HEK293 (cell line): ENCODE measurements around the gene RIPPLY2.

Experiments
- CTCF ChIA-PET: fragments of 350-600 bp; formaldehyde crosslinking; extraction: SDS; loops from one replicate; lab custom pipeline; 2021; ENCODE audit warnings: antibody characterized with exemption; lab: Yijun Ruan, JAX
- POLR2A ChIA-PET: fragments of 300-600 bp; formaldehyde crosslinking; extraction: SDS; loops from one replicate; lab custom pipeline; 2020; ENCODE audit warnings: antibody characterized with exemption, inconsistent platforms; lab: Yijun Ruan, JAX
- H3K27ac ChIP-seq: fragments of 200-500 bp; sonication (Bioruptor generic); 2 replicates; pipeline ENCODE4 v1.5.1; 2014; ENCODE audit warnings: low read depth, low read length, control low read depth, inconsistent platforms; ENCODE audit errors: extremely low read depth
- H3K36me3 ChIP-seq, 2 experiments: fragments of 200-500 bp in 1 of 2; sonication (Bioruptor generic) in 1 of 2; 1 replicate in 1 of 2; 2 replicates in 1 of 2; pipeline ENCODE4 v1.5.1; 2014 to 2017; ENCODE audit warnings: inconsistent platforms in 2 of 2, low read length in 2 of 2; ENCODE audit not compliant: control insufficient read depth in 2 of 2, insufficient read depth in 1 of 2
- H3K4me1 ChIP-seq: fragments of 200-500 bp; sonication (Bioruptor generic); 2 replicates; pipeline ENCODE4 v1.5.1; 2014; ENCODE audit warnings: mild to moderate bottlenecking, low read length, inconsistent platforms; ENCODE audit not compliant: control insufficient read depth, insufficient read depth
- H3K4me3 ChIP-seq: 2 replicates; pipeline ENCODE4 v1.5.1; 2011; ENCODE audit warnings: low read depth, mild to moderate bottlenecking, control low read depth, low read length, moderate library complexity
- H3K9me3 ChIP-seq: fragments of 200-500 bp; sonication (Bioruptor generic); 2 replicates; pipeline ENCODE4 v1.5.1; 2014; ENCODE audit warnings: low read depth, low read length, inconsistent platforms; ENCODE audit not compliant: control insufficient read depth, insufficient read depth
- CTCF ChIP-seq: fragments of 450-650 bp; formaldehyde crosslinking; IDR thresholded peaks from 2 replicates; pipeline ENCODE4 v1.5.1; 2016; ENCODE audit warnings: missing biosample characterization, missing genetic modification characterization
- GLIS1 ChIP-seq: fragments of 450-650 bp; formaldehyde crosslinking; IDR thresholded peaks from 2 replicates; pipeline ENCODE4 v1.5.1; 2016; ENCODE audit warnings: missing biosample characterization, missing genetic modification characterization
- HOXC10 ChIP-seq: sonication (generic); formaldehyde crosslinking; IDR thresholded peaks from 2 replicates; pipeline ENCODE4 v1.8.1; 2023; ENCODE audit warnings: mild to moderate bottlenecking, missing genetic modification reagents
- KLF8 ChIP-seq: fragments of 450-650 bp; formaldehyde crosslinking; IDR thresholded peaks from 2 replicates; pipeline ENCODE4 v1.5.1; 2016; ENCODE audit warnings: missing biosample characterization, missing genetic modification characterization
- SP7 ChIP-seq: fragments of 450-650 bp; formaldehyde crosslinking; IDR thresholded peaks from 2 replicates; pipeline ENCODE4 v1.5.1; 2016; ENCODE audit warnings: missing biosample characterization, missing genetic modification characterization
- ZBTB20 ChIP-seq: fragments of 450-650 bp; formaldehyde crosslinking; IDR thresholded peaks from 2 replicates; pipeline ENCODE4 v1.5.1; 2016; ENCODE audit warnings: missing biosample characterization, missing genetic modification characterization
- ZNF157 ChIP-seq: fragments of 450-650 bp; formaldehyde crosslinking; IDR thresholded peaks from 2 replicates; pipeline ENCODE4 v1.5.1; 2016; ENCODE audit warnings: missing biosample characterization, missing genetic modification characterization
- ZNF174 ChIP-seq: fragments of 450-650 bp; formaldehyde crosslinking; IDR thresholded peaks from 2 replicates; pipeline ENCODE4 v1.5.0; 2017; ENCODE audit warnings: missing biosample characterization, mild to moderate bottlenecking, missing genetic modification characterization
- ZNF19 ChIP-seq: fragments of 450-650 bp; formaldehyde crosslinking; IDR thresholded peaks from 2 replicates; pipeline ENCODE4; 2016; ENCODE audit warnings: missing biosample characterization, missing genetic modification characterization, low read depth
- ZNF302 ChIP-seq: fragments of 450-650 bp; formaldehyde crosslinking; IDR thresholded peaks from 2 replicates; pipeline ENCODE4 v1.5.1; 2016; ENCODE audit warnings: missing biosample characterization, missing genetic modification characterization, low read depth
- ZNF335 ChIP-seq: fragments of 450-650 bp; formaldehyde crosslinking; conservative IDR thresholded peaks from 2 replicates; pipeline ENCODE4 v1.5.1; 2016; ENCODE audit warnings: missing biosample characterization, missing genetic modification characterization
- ZNF362 ChIP-seq: fragments of 450-650 bp; formaldehyde crosslinking; IDR thresholded peaks from 2 replicates; pipeline ENCODE4 v1.5.1; 2016; ENCODE audit warnings: missing biosample characterization, missing genetic modification characterization
- ZNF366 ChIP-seq: fragments of 450-650 bp; formaldehyde crosslinking; conservative IDR thresholded peaks from 2 replicates; pipeline ENCODE4 v1.5.1; 2016; ENCODE audit warnings: missing biosample characterization, missing genetic modification characterization
- ZNF426 ChIP-seq: fragments of 450-650 bp; formaldehyde crosslinking; IDR thresholded peaks from 2 replicates; pipeline ENCODE4 v1.5.1; 2017; ENCODE audit warnings: missing biosample characterization, missing genetic modification characterization, mild to moderate bottlenecking, inconsistent platforms, moderate library complexity
- ZNF521 ChIP-seq: fragments of 450-650 bp; formaldehyde crosslinking; IDR thresholded peaks from 2 replicates; pipeline ENCODE4 v1.5.1; 2017; ENCODE audit warnings: missing biosample characterization, mild to moderate bottlenecking, missing genetic modification characterization
- ZNF555 ChIP-seq: fragments of 450-650 bp; formaldehyde crosslinking; conservative IDR thresholded peaks from 2 replicates; pipeline ENCODE4 v1.5.1; 2017; ENCODE audit warnings: missing biosample characterization, mild to moderate bottlenecking, missing genetic modification characterization, inconsistent platforms
- ZNF600 ChIP-seq: fragments of 450-650 bp; formaldehyde crosslinking; IDR thresholded peaks from 2 replicates; pipeline ENCODE4 v1.5.1; 2016; ENCODE audit warnings: missing biosample characterization, missing genetic modification characterization
- ZNF621 ChIP-seq: fragments of 450-650 bp; formaldehyde crosslinking; IDR thresholded peaks from 2 replicates; pipeline ENCODE4 v1.5.1; 2017; ENCODE audit warnings: missing biosample characterization, missing genetic modification characterization
- ZNF664 ChIP-seq: fragments of 450-650 bp; formaldehyde crosslinking; IDR thresholded peaks from 2 replicates; pipeline ENCODE4 v1.5.1; 2016; ENCODE audit warnings: missing biosample characterization, missing genetic modification characterization
- ZXDB ChIP-seq: fragments of 450-650 bp; formaldehyde crosslinking; IDR thresholded peaks from 2 replicates; pipeline ENCODE4 v1.5.1; 2016; ENCODE audit warnings: missing biosample characterization, missing genetic modification characterization
- TF ChIP-seq, protein P1 (sequence below): fragments of 450-650 bp; formaldehyde crosslinking; IDR thresholded peaks from 2 replicates; pipeline ENCODE4 v1.5.1; 2017; ENCODE audit warnings: missing biosample characterization, missing genetic modification characterization
- TF ChIP-seq, protein P2 (sequence below): fragments of 450-650 bp; formaldehyde crosslinking; IDR thresholded peaks from 2 replicates; pipeline ENCODE4 v1.5.1; 2016; ENCODE audit warnings: missing biosample characterization, missing genetic modification characterization
- TF ChIP-seq, protein P3 (sequence below): fragments of 450-650 bp; formaldehyde crosslinking; IDR thresholded peaks from 2 replicates; pipeline ENCODE4 v1.5.1; 2016; ENCODE audit warnings: missing biosample characterization, missing genetic modification characterization

The RIPPLY2 gene

DNA sequence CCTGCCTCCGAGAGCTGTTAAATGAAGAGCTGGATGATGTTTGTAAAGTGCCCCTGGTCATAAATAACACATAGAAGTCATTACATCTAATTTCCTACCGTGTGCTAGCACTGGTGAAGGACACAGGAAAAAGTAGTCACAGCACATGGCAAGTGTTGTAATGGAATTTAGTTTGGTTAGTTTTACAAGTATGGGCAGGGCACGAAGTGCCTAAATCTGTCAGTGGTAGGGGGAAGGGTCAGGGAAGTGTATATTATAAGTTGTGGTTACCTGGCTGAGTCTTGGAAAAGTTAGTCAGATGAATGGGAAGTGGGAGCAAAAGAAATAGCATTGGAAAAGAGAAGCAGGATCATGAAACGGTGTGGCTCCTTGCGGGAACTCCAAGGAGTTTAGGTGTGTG lies 1.6 kb downstream of the RIPPLY2 start:
- POLR2A ChIA-PET, result no interaction called here
- H3K36me3 ChIP-seq, result no peaks in the 10 kb centered on the region
- H3K4me1 ChIP-seq, result no peaks in the 10 kb centered on the region; the same call in 1 of the 2 replicates
- H3K27ac ChIP-seq, result no peak overlapping the region
- no peaks in the 10 kb centered on the region for H3K9me3 ChIP-seq
- H3K4me3 ChIP-seq, result no peak overlapping the region
- no peak for TF ChIP-seq HOXC10 (CRISPR knock-in tag)
- TF ChIP-seq, protein P1, sequence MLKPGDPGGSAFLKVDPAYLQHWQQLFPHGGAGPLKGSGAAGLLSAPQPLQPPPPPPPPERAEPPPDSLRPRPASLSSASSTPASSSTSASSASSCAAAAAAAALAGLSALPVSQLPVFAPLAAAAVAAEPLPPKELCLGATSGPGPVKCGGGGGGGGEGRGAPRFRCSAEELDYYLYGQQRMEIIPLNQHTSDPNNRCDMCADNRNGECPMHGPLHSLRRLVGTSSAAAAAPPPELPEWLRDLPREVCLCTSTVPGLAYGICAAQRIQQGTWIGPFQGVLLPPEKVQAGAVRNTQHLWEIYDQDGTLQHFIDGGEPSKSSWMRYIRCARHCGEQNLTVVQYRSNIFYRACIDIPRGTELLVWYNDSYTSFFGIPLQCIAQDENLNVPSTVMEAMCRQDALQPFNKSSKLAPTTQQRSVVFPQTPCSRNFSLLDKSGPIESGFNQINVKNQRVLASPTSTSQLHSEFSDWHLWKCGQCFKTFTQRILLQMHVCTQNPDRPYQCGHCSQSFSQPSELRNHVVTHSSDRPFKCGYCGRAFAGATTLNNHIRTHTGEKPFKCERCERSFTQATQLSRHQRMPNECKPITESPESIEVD (tag by site-specific recombination), result peak; percentile 38; the same call in 1 of the 2 replicates
- peak; percentile 34; the same call in 1 of the 2 replicates for TF ChIP-seq ZNF600
- TF ChIP-seq, all 188 proteins: peak for 2
- CTCF ChIA-PET, result no interaction called here

- Histone ChIP-seq H3K27ac (no peak within 1 kb of the TSS; the same call in 1 of the 2 replicates), H3K4me1 (peaks cover 5% of the 10 kb centered on the region; the same call in 1 of the 2 replicates), H3K9me3 (no peaks in the 10 kb centered on the region), H3K36me3 (peaks cover 0 to 7% of the 10 kb centered on the region in 2 experiments; a peak in 1 of 3 replicates), H3K4me3 (peak within 1 kb of the TSS; percentile 91)
- ChIA-PET CTCF (interaction anchor here (0.6 to 2.9 kb wide), 17 partner anchors 11 to 637 kb away, joined by 3 to 11 read pairs (median 4); no protein-coding TSS in a partner anchor), POLR2A (interaction anchor here (0.6 to 1.7 kb wide), 12 partner anchors 10 to 1819 kb away, joined by 3 to 9 read pairs (median 4); partner anchors contain the start of genes CEP162 and UBE3D)
- no peak for TF ChIP-seq ZNF521 (tag by site-specific recombination)
- no peak; the same call in 1 of the 2 replicates for TF ChIP-seq ZNF157 (tag by site-specific recombination)
- TF ChIP-seq KLF8 (tag by site-specific recombination), result peak; percentile 89; the same call in 1 of the 2 replicates
- TF ChIP-seq ZNF600, result peak; percentile 85
- TF ChIP-seq, protein P2, sequence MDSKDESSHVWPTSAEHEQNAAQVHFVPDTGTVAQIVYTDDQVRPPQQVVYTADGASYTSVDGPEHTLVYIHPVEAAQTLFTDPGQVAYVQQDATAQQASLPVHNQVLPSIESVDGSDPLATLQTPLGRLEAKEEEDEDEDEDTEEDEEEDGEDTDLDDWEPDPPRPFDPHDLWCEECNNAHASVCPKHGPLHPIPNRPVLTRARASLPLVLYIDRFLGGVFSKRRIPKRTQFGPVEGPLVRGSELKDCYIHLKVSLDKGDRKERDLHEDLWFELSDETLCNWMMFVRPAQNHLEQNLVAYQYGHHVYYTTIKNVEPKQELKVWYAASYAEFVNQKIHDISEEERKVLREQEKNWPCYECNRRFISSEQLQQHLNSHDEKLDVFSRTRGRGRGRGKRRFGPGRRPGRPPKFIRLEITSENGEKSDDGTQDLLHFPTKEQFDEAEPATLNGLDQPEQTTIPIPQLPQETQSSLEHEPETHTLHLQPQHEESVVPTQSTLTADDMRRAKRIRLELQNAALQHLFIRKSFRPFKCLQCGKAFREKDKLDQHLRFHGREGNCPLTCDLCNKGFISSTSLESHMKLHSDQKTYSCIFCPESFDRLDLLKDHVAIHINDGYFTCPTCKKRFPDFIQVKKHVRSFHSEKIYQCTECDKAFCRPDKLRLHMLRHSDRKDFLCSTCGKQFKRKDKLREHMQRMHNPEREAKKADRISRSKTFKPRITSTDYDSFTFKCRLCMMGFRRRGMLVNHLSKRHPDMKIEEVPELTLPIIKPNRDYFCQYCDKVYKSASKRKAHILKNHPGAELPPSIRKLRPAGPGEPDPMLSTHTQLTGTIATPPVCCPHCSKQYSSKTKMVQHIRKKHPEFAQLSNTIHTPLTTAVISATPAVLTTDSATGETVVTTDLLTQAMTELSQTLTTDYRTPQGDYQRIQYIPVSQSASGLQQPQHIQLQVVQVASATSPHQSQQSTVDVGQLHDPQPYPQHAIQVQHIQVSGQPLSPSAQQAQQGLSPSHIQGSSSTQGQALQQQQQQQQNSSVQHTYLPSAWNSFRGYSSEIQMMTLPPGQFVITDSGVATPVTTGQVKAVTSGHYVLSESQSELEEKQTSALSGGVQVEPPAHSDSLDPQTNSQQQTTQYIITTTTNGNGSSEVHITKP (tag by site-specific recombination), result peak; percentile 66
- TF ChIP-seq ZNF621, result no peak
- peak; percentile 96 for TF ChIP-seq ZNF335 (tag by site-specific recombination)
- TF ChIP-seq ZNF555 (tag by site-specific recombination), result no peak
- TF ChIP-seq CTCF, result peak; percentile 95
- peak; percentile 95 for TF ChIP-seq ZXDB
- no peak for TF ChIP-seq ZNF302 (tag by site-specific recombination)
- TF ChIP-seq ZNF426 (tag by site-specific recombination), result no peak
- TF ChIP-seq, protein P3, sequence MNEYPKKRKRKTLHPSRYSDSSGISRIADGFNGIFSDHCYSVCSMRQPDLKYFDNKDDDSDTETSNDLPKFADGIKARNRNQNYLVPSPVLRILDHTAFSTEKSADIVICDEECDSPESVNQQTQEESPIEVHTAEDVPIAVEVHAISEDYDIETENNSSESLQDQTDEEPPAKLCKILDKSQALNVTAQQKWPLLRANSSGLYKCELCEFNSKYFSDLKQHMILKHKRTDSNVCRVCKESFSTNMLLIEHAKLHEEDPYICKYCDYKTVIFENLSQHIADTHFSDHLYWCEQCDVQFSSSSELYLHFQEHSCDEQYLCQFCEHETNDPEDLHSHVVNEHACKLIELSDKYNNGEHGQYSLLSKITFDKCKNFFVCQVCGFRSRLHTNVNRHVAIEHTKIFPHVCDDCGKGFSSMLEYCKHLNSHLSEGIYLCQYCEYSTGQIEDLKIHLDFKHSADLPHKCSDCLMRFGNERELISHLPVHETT, result peak; percentile 39; the same call in 1 of the 2 replicates
- peak; percentile 59 for TF ChIP-seq SP7 (tag by site-specific recombination)
- no peak for TF ChIP-seq ZNF664 (tag by site-specific recombination)
- TF ChIP-seq ZBTB20 (tag by site-specific recombination), result peak; percentile 95
- TF ChIP-seq ZNF362 (tag by site-specific recombination), result no peak
- no peak for TF ChIP-seq ZNF19 (tag by site-specific recombination)
- peak; percentile 88 for TF ChIP-seq ZNF366 (tag by site-specific recombination)
- TF ChIP-seq ZNF174, result no peak
- peak; percentile 53 for TF ChIP-seq GLIS1 (tag by site-specific recombination)
Observed at GRCh38 chr6:83859410-83860358, 6.5 kb downstream of the RIPPLY2 start, which contains the start of gene CYB5R4. Gene CYB5R4, plus strand, starts transcription at chr6:83859689. Its CDS starts 94 bp downstream, at chr6:83859783.
